Gastroesophageal sphincter (tissue), 3 donors: ENCODE data around the gene MUC5B.

Experiments
- EP300 ChIP-seq: sonication (generic); formaldehyde crosslinking; IDR thresholded peaks from one replicate; pipeline ENCODE4 v1.6.1; 2017; ENCODE audit warnings: antibody characterized with exemption, mild to moderate bottlenecking
- POLR2A ChIP-seq, 2 donors: fragments of 450-650 bp; IDR thresholded peaks; one replicate each; pipeline ENCODE4 v1.6.1; 2017; ENCODE audit warnings: antibody characterized with exemption in 2 of 2, mild to moderate bottlenecking in 2 of 2, moderate library complexity in 1 of 2
- TF ChIP-seq, protein P1 (sequence below), 4 experiments: fragments of 200-600 bp in 2 of 4; fragments of 450-650 bp in 2 of 4; sonication (generic) in 1 of 4; IDR thresholded peaks; one replicate each; pipeline ENCODE4 v1.5.1; 2017 to 2019; ENCODE audit warnings: antibody characterized with exemption in 4 of 4, mild to moderate bottlenecking in 2 of 4, moderate library complexity in 2 of 4

DNA sequence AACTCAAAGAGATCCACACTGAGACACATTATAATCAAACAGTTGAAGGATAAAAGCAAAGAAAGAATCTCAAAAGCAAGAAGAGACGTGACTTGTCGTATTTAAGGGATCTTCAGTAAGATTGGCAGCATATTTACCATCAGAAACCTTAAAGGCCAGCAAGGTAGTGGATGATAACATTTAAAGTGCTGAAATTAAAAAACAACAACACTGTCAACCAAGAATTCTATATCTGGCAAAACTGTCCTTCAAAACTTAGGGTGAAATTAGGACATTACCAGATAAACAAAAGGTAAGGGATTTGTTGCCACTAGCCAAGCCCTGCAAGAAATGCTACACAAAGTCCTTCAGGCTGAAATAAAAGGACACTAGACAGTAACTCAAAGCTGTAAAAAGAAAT is 11.0 kb upstream of the MUC5B start:
- TF ChIP-seq, protein P1, sequence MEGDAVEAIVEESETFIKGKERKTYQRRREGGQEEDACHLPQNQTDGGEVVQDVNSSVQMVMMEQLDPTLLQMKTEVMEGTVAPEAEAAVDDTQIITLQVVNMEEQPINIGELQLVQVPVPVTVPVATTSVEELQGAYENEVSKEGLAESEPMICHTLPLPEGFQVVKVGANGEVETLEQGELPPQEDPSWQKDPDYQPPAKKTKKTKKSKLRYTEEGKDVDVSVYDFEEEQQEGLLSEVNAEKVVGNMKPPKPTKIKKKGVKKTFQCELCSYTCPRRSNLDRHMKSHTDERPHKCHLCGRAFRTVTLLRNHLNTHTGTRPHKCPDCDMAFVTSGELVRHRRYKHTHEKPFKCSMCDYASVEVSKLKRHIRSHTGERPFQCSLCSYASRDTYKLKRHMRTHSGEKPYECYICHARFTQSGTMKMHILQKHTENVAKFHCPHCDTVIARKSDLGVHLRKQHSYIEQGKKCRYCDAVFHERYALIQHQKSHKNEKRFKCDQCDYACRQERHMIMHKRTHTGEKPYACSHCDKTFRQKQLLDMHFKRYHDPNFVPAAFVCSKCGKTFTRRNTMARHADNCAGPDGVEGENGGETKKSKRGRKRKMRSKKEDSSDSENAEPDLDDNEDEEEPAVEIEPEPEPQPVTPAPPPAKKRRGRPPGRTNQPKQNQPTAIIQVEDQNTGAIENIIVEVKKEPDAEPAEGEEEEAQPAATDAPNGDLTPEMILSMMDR (IDR thresholded peaks at IDR 0.05): no peak
- no peak for TF ChIP-seq POLR2A (IDR thresholded peaks at IDR 0.05)
- no peak for TF ChIP-seq EP300
